HepG2 (cell line): ENCODE measurements around the gene ZBTB8B.

Experiments used
- ELF4 ChIP-seq: sonication (generic); formaldehyde crosslinking; IDR thresholded peaks from 2 replicates; pipeline ENCODE4 v1.5.0; 2020; ENCODE audit warnings: missing genetic modification reagents, mild to moderate bottlenecking, moderate library complexity, borderline replicate concordance
- EZH2 ChIP-seq: conservative IDR thresholded peaks from 2 replicates; pipeline ENCODE4 v1.6.1; 2012; ENCODE audit warnings: mild to moderate bottlenecking, low read depth, low read length, moderate library complexity
- PRDM4 ChIP-seq: sonication (generic); formaldehyde crosslinking; IDR thresholded peaks from 2 replicates; pipeline ENCODE4 v1.9.0; 2021; ENCODE audit warnings: missing genetic modification reagents, borderline replicate concordance
- SALL2 ChIP-seq: sonication (generic); formaldehyde crosslinking; IDR thresholded peaks from 2 replicates; pipeline ENCODE4 v1.8.1; 2023; ENCODE audit warnings: mild to moderate bottlenecking, missing genetic modification reagents, inconsistent platforms
- SMAD3 ChIP-seq: sonication (generic); formaldehyde crosslinking; IDR thresholded peaks from 2 replicates; pipeline ENCODE4 v1.4.0; 2020; ENCODE audit warnings: missing genetic modification reagents
- STAT6 ChIP-seq: sonication (generic); formaldehyde crosslinking; IDR thresholded peaks from 2 replicates; pipeline ENCODE4 v1.4.0; 2020; ENCODE audit warnings: missing genetic modification reagents, mild to moderate bottlenecking, borderline replicate concordance
- ZNF207 ChIP-seq: fragments of 450-650 bp; IDR thresholded peaks from 2 replicates; pipeline ENCODE4 v1.6.1; 2016; ENCODE audit warnings: antibody characterized with exemption, borderline replicate concordance
- ZNF230 ChIP-seq: sonication (generic); formaldehyde crosslinking; IDR thresholded peaks from 2 replicates; pipeline ENCODE4 v1.4.0; 2020; ENCODE audit warnings: mild to moderate bottlenecking, missing genetic modification reagents
- ZNF232 ChIP-seq: sonication (generic); formaldehyde crosslinking; IDR thresholded peaks from 2 replicates; pipeline ENCODE4 v1.4.0; 2020; ENCODE audit warnings: missing genetic modification reagents, borderline replicate concordance
- ZNF558 ChIP-seq: sonication (generic); formaldehyde crosslinking; IDR thresholded peaks from 2 replicates; pipeline ENCODE4 v1.9.0; 2022; ENCODE audit warnings: mild to moderate bottlenecking, missing genetic modification reagents, borderline replicate concordance
- TF ChIP-seq, protein P1 (sequence below): sonication (generic); formaldehyde crosslinking; IDR thresholded peaks from 2 replicates; pipeline ENCODE4 v1.5.0; 2020; ENCODE audit warnings: mild to moderate bottlenecking, missing genetic modification reagents, moderate library complexity
- TF ChIP-seq, protein P2 (sequence below): IDR thresholded peaks from 2 replicates; pipeline ENCODE4 v1.6.1; 2012; ENCODE audit warnings: inconsistent platforms

DNA sequence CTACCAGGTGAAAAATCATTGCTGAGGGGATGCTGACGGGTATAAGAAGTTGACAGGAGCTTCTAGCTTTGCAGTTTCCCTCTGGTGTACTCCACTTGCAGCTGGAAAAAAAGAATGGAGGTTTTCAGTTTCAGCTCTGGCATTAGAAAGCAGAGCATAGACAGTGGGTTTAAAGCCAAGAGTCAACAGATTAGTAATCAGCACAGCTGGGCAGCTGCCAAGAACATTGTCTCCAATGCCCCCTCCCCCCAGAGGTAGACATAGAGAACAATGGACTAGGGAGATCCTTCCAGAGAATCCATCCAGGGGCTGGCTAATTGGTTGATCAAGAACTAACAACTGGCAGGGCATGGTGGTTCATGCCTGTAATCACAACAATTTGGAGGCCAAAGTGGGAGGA, 10.1 kb upstream of the ZBTB8B start:
- TF ChIP-seq EZH2 (no peak), ZNF207 (no peak), SALL2 (CRISPR knock-in tag) (no peak), PRDM4 (no peak), ZNF232 (CRISPR knock-in tag) (no peak), STAT6 (CRISPR knock-in tag) (no peak), ZNF558 (CRISPR knock-in tag) (no peak), ELF4 (CRISPR knock-in tag) (no peak), SMAD3 (no peak), ZNF230 (CRISPR knock-in tag) (no peak)
- TF ChIP-seq, protein P1, sequence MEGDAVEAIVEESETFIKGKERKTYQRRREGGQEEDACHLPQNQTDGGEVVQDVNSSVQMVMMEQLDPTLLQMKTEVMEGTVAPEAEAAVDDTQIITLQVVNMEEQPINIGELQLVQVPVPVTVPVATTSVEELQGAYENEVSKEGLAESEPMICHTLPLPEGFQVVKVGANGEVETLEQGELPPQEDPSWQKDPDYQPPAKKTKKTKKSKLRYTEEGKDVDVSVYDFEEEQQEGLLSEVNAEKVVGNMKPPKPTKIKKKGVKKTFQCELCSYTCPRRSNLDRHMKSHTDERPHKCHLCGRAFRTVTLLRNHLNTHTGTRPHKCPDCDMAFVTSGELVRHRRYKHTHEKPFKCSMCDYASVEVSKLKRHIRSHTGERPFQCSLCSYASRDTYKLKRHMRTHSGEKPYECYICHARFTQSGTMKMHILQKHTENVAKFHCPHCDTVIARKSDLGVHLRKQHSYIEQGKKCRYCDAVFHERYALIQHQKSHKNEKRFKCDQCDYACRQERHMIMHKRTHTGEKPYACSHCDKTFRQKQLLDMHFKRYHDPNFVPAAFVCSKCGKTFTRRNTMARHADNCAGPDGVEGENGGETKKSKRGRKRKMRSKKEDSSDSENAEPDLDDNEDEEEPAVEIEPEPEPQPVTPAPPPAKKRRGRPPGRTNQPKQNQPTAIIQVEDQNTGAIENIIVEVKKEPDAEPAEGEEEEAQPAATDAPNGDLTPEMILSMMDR (CRISPR knock-in tag), result no peak
- TF ChIP-seq, protein P2, sequence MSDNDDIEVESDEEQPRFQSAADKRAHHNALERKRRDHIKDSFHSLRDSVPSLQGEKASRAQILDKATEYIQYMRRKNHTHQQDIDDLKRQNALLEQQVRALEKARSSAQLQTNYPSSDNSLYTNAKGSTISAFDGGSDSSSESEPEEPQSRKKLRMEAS, result no peak
